HEK293T (cell line): Measurements from ENCODE around the gene VWA8.

Experiments
- CTCF ChIA-PET: fragments of 350-600 bp; formaldehyde crosslinking; extraction: SDS; loops from one replicate; lab custom pipeline; 2021; ENCODE audit warnings: antibody characterized with exemption, inconsistent platforms; lab: Yijun Ruan, JAX
- POLR2A ChIA-PET: fragments of 350-600 bp; formaldehyde crosslinking; extraction: SDS; loops from one replicate; lab custom pipeline; 2020; ENCODE audit warnings: antibody characterized with exemption, inconsistent platforms; lab: Yijun Ruan, JAX
- DNase-seq: peaks from one replicate; pipeline ENCODE4 v3.0.0; 2012; ENCODE audit warnings: mixed read lengths; ENCODE audit errors: extremely low spot score
- ARNT ChIP-seq: fragments of 450-650 bp; IDR thresholded peaks from 2 replicates; pipeline ENCODE4 v1.6.1; 2017; ENCODE audit warnings: mild to moderate bottlenecking
- BHLHE40 ChIP-seq: fragments of 450-650 bp; IDR thresholded peaks from 2 replicates; pipeline ENCODE4 v1.6.1; 2016; ENCODE audit warnings: mild to moderate bottlenecking, moderate library complexity, borderline replicate concordance
- CTBP1 ChIP-seq: fragments of 450-650 bp; IDR thresholded peaks from 2 replicates; pipeline ENCODE4 v1.6.1; 2016; ENCODE audit warnings: borderline replicate concordance
- ELF4 ChIP-seq: fragments of 450-650 bp; IDR thresholded peaks from 2 replicates; pipeline ENCODE4 v1.6.1; 2017; ENCODE audit warnings: antibody characterized with exemption
- FOXA1 ChIP-seq: fragments of 450-650 bp; IDR thresholded peaks from 2 replicates; pipeline ENCODE4 v1.6.1; 2016; ENCODE audit warnings: mild to moderate bottlenecking
- FOXK2 ChIP-seq: fragments of 450-650 bp; IDR thresholded peaks from 2 replicates; pipeline ENCODE4 v1.6.1; 2016; ENCODE audit warnings: mild to moderate bottlenecking
- FOXM1 ChIP-seq: fragments of 450-650 bp; IDR thresholded peaks from 2 replicates; pipeline ENCODE4 v1.6.1; 2017; ENCODE audit warnings: mild to moderate bottlenecking, borderline replicate concordance
- HDGF ChIP-seq: fragments of 450-650 bp; IDR thresholded peaks from 2 replicates; pipeline ENCODE4 v1.6.1; 2017; ENCODE audit warnings: antibody characterized with exemption, borderline replicate concordance
- L3MBTL2 ChIP-seq: fragments of 450-650 bp; conservative IDR thresholded peaks from 2 replicates; pipeline ENCODE4 v1.6.1; 2016; ENCODE audit warnings: mild to moderate bottlenecking
- LEF1 ChIP-seq: fragments of 450-650 bp; IDR thresholded peaks from 2 replicates; pipeline ENCODE4 v1.6.1; 2017; ENCODE audit warnings: mild to moderate bottlenecking, borderline replicate concordance
- NFRKB ChIP-seq: fragments of 450-650 bp; IDR thresholded peaks from 2 replicates; pipeline ENCODE4 v1.6.1; 2016; ENCODE audit warnings: mild to moderate bottlenecking, moderate library complexity
- PKNOX1 ChIP-seq: fragments of 450-650 bp; IDR thresholded peaks from 2 replicates; pipeline ENCODE4 v1.6.1; 2016
- SP1 ChIP-seq: fragments of 450-650 bp; IDR thresholded peaks from 2 replicates; pipeline ENCODE4 v1.6.1; 2017
- SUZ12 ChIP-seq: fragments of 450-650 bp; IDR thresholded peaks from 2 replicates; pipeline ENCODE4 v1.6.1; 2016; ENCODE audit warnings: mild to moderate bottlenecking
- TARDBP ChIP-seq: fragments of 450-650 bp; IDR thresholded peaks from 2 replicates; pipeline ENCODE4 v1.6.1; 2016
- ZNF384 ChIP-seq: fragments of 450-650 bp; IDR thresholded peaks from 2 replicates; pipeline ENCODE4 v1.6.1; 2016

The VWA8 gene

GRCh38 chr13:41973247-41973741 lies 12.4 kb upstream of the VWA8 start:
- POLR2A ChIA-PET: interaction anchor here (0.6 to 2.0 kb wide), 2 partner anchors 12 to 13 kb away, joined by 3 to 8 read pairs; partner anchors contain the start of gene VWA8
- CTCF ChIA-PET: no interaction called here
- no peak for TF ChIP-seq FOXM1
- TF ChIP-seq SP1: no peak
- TF ChIP-seq BHLHE40: no peak
- TF ChIP-seq ZNF384: no peak
- TF ChIP-seq FOXK2: no peak
- TF ChIP-seq TARDBP: no peak
- no peak for DNase-seq

GRCh38 chr13:41971848-41972247 lies 10.9 kb upstream of the VWA8 start:
- TF ChIP-seq PKNOX1 (no peak), ELF4 (no peak), TARDBP (no peak), FOXM1 (no peak), FOXK2 (no peak), ZNF384 (no peak), SP1 (no peak), CTBP1 (no peak)
- DNase-seq: no peak
- ChIA-PET POLR2A (interaction anchor here (2.0 kb wide), 1 partner anchor 10 kb away, joined by 8 read pairs; the partner anchor contains the start of gene VWA8), CTCF (no interaction called here)

- DNase-seq: no peak
- ChIA-PET POLR2A (no interaction called here), CTCF (no interaction called here)
- no peak for TF ChIP-seq BHLHE40
- TF ChIP-seq ZNF384: no peak
- no peak for TF ChIP-seq ARNT
- TF ChIP-seq LEF1: no peak
- TF ChIP-seq PKNOX1: no peak
- TF ChIP-seq CTBP1: no peak
- no peak for TF ChIP-seq L3MBTL2
- no peak for TF ChIP-seq NFRKB
- no peak for TF ChIP-seq ELF4
- no peak for TF ChIP-seq FOXK2
- TF ChIP-seq HDGF: no peak
- TF ChIP-seq TARDBP: no peak
- TF ChIP-seq FOXA1: no peak
- TF ChIP-seq FOXM1: no peak
- no peak for TF ChIP-seq SP1
These were observed 10.0 kb upstream of the VWA8 start for GRCh38 chr13:41970918-41971317.

- ChIA-PET CTCF (no interaction called here), POLR2A (no interaction called here)
- no peak for TF ChIP-seq PKNOX1
- no peak for TF ChIP-seq HDGF
- TF ChIP-seq NFRKB: no peak
- TF ChIP-seq SP1: no peak
- TF ChIP-seq FOXA1: no peak
- TF ChIP-seq SUZ12: no peak
- no peak for TF ChIP-seq TARDBP
- TF ChIP-seq ARNT: no peak
- no peak for TF ChIP-seq BHLHE40
- no peak for TF ChIP-seq CTBP1
- TF ChIP-seq LEF1: no peak
- no peak for TF ChIP-seq FOXK2
- TF ChIP-seq ELF4: no peak
- no peak for TF ChIP-seq ZNF384
- TF ChIP-seq L3MBTL2: no peak
- DNase-seq: no peak
These were observed 9.1 kb upstream of the VWA8 start for GRCh38 chr13:41970022-41970421.

GRCh38 chr13:41969072-41969471 lies 8.2 kb upstream of the VWA8 start:
- ChIA-PET CTCF (no interaction called here), POLR2A (no interaction called here)
- DNase-seq: no peak
- no peak for TF ChIP-seq TARDBP
- TF ChIP-seq BHLHE40: no peak
- TF ChIP-seq ELF4: no peak
- no peak for TF ChIP-seq SUZ12

- TF ChIP-seq PKNOX1 (no peak), NFRKB (no peak), CTBP1 (no peak), ELF4 (no peak), TARDBP (no peak), ARNT (no peak), HDGF (no peak), FOXA1 (no peak), LEF1 (no peak), SUZ12 (no peak), L3MBTL2 (no peak), BHLHE40 (no peak), ZNF384 (no peak), FOXK2 (no peak)
- no peak for DNase-seq
- CTCF ChIA-PET: no interaction called here
- POLR2A ChIA-PET: no interaction called here
These were observed 5.8 kb upstream of the VWA8 start for GRCh38 chr13:41966671-41967070.
